ENCODE results near the gene HAUS7.

- TF ChIP-seq SIN3A (IDR thresholded peaks at IDR 0.05; ENCODE audit: low read depth) (no peak), EGR1 (IDR thresholded peaks at IDR 0.05; ENCODE audit: low read depth) (no peak), EZH2 (IDR thresholded peaks at IDR 0.05) (no peak), CTCF (IDR thresholded peaks at IDR 0.05 in 2 of 3, conservative IDR thresholded peaks at IDR 0.05 in 1 of 3; ENCODE audit: borderline replicate concordance in 1 of 3, insufficient read depth in 1 of 3, low read depth in 2 of 3, low read length in 2 of 3) (peak; percentile 30 to 63 (median 63); a peak in 5 of 6 replicates), POLR2AphosphoS5 (IDR thresholded peaks at IDR 0.05; ENCODE audit: low read depth, low read length) (no peak), EZH2phosphoT487 (IDR thresholded peaks at IDR 0.05; ENCODE audit: borderline replicate concordance) (no peak), POLR2A (IDR thresholded peaks at IDR 0.05; ENCODE audit: borderline replicate concordance, extremely low read depth, insufficient read depth, insufficient read length) (no peak), ELF1 (IDR thresholded peaks at IDR 0.05; ENCODE audit: borderline replicate concordance, low read depth) (no peak), ZBTB33 (IDR thresholded peaks at IDR 0.05; ENCODE audit: extremely low read depth, insufficient replicate concordance, low read length) (no peak), RAD21 (IDR thresholded peaks at IDR 0.05; ENCODE audit: low read depth) (no peak; the same call in 1 of the 2 replicates), CEBPB (IDR thresholded peaks at IDR 0.05; ENCODE audit: low read depth) (no peak), SP1 (IDR thresholded peaks at IDR 0.05; ENCODE audit: low read depth) (no peak)
These were observed 9.6 kb downstream of the HAUS7 start for GRCh38 chrX:153460826-153461225.

Measured in HCT116 (cell line).